OCI-LY1 (cell line): Measurements from ENCODE around the gene PDZRN3.

Source experiments
- H2AFZ ChIP-seq: fragments of 200-600 bp; sonication (generic), shearing (Covaris generic); 2 replicates; pipeline ENCODE4 v1.6.0; 2014; ENCODE audit warnings: antibody characterized with exemption, mild to moderate bottlenecking, low read length
- H3F3A ChIP-seq: fragments of 200-600 bp; sonication (generic), shearing (Covaris generic); 2 replicates; pipeline ENCODE4 v1.6.0; 2014; ENCODE audit warnings: mild to moderate bottlenecking, antibody characterized with exemption, low read length, moderate library complexity; ENCODE audit not compliant: insufficient read depth
- H3K27ac ChIP-seq: fragments of 200-600 bp; sonication (generic); 2 replicates; pipeline ENCODE4 v1.5.1; 2014; ENCODE audit warnings: low read length, mixed run types, mild to moderate bottlenecking, low read depth; ENCODE audit not compliant: poor library complexity, severe bottlenecking
- H3K27me3 ChIP-seq: fragments of 200-600 bp; sonication (generic); 2 replicates; pipeline ENCODE4 v1.6.0; 2014; ENCODE audit warnings: antibody characterized with exemption, mild to moderate bottlenecking, low read length, moderate library complexity; ENCODE audit not compliant: insufficient read depth
- H3K36me3 ChIP-seq: fragments of 200-600 bp; sonication (generic); 2 replicates; pipeline ENCODE4 v1.6.1; 2014; ENCODE audit warnings: mild to moderate bottlenecking, antibody characterized with exemption, low read length, moderate library complexity, mixed read lengths; ENCODE audit not compliant: insufficient read depth
- H3K4me1 ChIP-seq: fragments of 200-600 bp; sonication (generic); 2 replicates; pipeline ENCODE4 v1.5.1; 2014; ENCODE audit warnings: mild to moderate bottlenecking, low read length, moderate library complexity; ENCODE audit not compliant: insufficient read depth, severe bottlenecking
- H3K4me2 ChIP-seq: fragments of 200-600 bp; sonication (generic), shearing (Covaris generic); 2 replicates; pipeline ENCODE4 v1.6.1; 2014; ENCODE audit warnings: low read length
- H3K4me3 ChIP-seq: fragments of 200-600 bp; sonication (generic); 2 replicates; pipeline ENCODE4 v1.5.1; 2014; ENCODE audit warnings: low read length, low read depth, mild to moderate bottlenecking, mixed read lengths; ENCODE audit not compliant: poor library complexity, severe bottlenecking
- H3K79me2 ChIP-seq: fragments of 200-600 bp; shearing (Covaris generic); 2 replicates; pipeline ENCODE4 v1.6.1; 2016; ENCODE audit warnings: mixed run types, low read length, mixed read lengths; ENCODE audit not compliant: insufficient read depth
- H3K9ac ChIP-seq: fragments of 200-600 bp; sonication (generic), shearing (Covaris generic); 2 replicates; pipeline ENCODE4 v1.6.1; 2014; ENCODE audit warnings: mild to moderate bottlenecking, low read length, mixed read lengths
- H3K9me2 ChIP-seq: fragments of 200-600 bp; sonication (generic), shearing (Covaris generic); 2 replicates; pipeline ENCODE4 v1.6.1; 2014; ENCODE audit warnings: low read depth, mild to moderate bottlenecking, low read length, mixed read lengths
- H3K9me3 ChIP-seq: fragments of 200-600 bp; shearing (Covaris generic); 2 replicates; pipeline ENCODE4 v1.6.1; 2014; ENCODE audit warnings: low read length, mixed read lengths
- H4K20me1 ChIP-seq: fragments of 200-600 bp; sonication (generic), shearing (Covaris generic); 2 replicates; pipeline ENCODE4 v1.6.0; 2016; ENCODE audit warnings: mild to moderate bottlenecking, low read length; ENCODE audit not compliant: insufficient read depth
- CTCF ChIP-seq: fragments of 200-600 bp; sonication (generic), shearing (Covaris generic); IDR thresholded peaks from 2 replicates; pipeline ENCODE4 v1.5.1; 2017; ENCODE audit warnings: mild to moderate bottlenecking, antibody characterized with exemption, low read length, moderate library complexity, mixed read lengths
- EZH2 ChIP-seq: fragments of 200-600 bp; sonication (generic), shearing (Covaris generic); IDR thresholded peaks from 2 replicates; pipeline ENCODE4 v1.8.0; 2017; ENCODE audit warnings: borderline replicate concordance, mixed run types, mild to moderate bottlenecking, antibody characterized with exemption, low read length, moderate library complexity, mixed read lengths

Gene PDZRN3

DNA sequence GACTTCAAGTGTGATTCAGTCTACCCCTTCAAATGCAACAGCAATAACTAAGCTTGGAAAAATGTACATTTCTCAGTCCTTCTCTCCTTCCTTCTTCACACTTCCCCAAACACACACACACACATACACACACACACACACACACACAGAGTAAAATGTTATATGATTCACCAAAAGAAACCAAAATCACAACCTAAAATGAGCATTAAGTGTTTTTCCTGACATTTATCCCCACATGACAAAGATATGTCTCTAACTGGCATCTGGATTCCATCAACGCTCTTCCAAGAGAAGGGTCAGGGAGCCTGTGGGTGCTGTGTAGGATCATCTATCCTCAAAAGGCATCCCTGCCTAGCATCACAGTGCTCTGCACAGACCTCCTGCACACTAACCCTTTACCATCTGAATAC is 21.0 kb downstream of the PDZRN3 start:
- no peaks in the 10 kb centered on the region for H3K27me3 ChIP-seq
- no peaks in the 10 kb centered on the region for H3K9me2 ChIP-seq
- TF ChIP-seq EZH2 (no peak), CTCF (no peak)
- H3K9ac ChIP-seq, result no peak overlapping the region
- no peaks in the 10 kb centered on the region for H3K36me3 ChIP-seq
- no peak overlapping the region for H2AFZ ChIP-seq
- H3K4me3 ChIP-seq, result no peak overlapping the region
- H3K4me1 ChIP-seq, result no peaks in the 10 kb centered on the region
- H3K27ac ChIP-seq, result no peak overlapping the region
- no peak overlapping the region for H3K4me2 ChIP-seq
- H3K9me3 ChIP-seq, result no peaks in the 10 kb centered on the region
- H3F3A ChIP-seq, result no peaks in the 10 kb centered on the region
- no peaks in the 10 kb centered on the region for H3K79me2 ChIP-seq
- H4K20me1 ChIP-seq, result no peaks in the 10 kb centered on the region

- Histone ChIP-seq H3K4me2 (no peak overlapping the region), H3K4me3 (no peak overlapping the region), H3K79me2 (no peaks in the 10 kb centered on the region), H3K4me1 (no peaks in the 10 kb centered on the region), H3K36me3 (no peaks in the 10 kb centered on the region), H3K27me3 (no peaks in the 10 kb centered on the region), H3K9me2 (no peaks in the 10 kb centered on the region), H4K20me1 (no peaks in the 10 kb centered on the region), H3K9me3 (no peaks in the 10 kb centered on the region), H3F3A (no peaks in the 10 kb centered on the region), H3K9ac (no peak overlapping the region), H3K27ac (no peak overlapping the region), H2AFZ (no peak overlapping the region)
- TF ChIP-seq EZH2 (no peak), CTCF (no peak)
These were observed 22.6 kb downstream of the PDZRN3 start for GRCh38 chr3:73602170-73602569.

DNA sequence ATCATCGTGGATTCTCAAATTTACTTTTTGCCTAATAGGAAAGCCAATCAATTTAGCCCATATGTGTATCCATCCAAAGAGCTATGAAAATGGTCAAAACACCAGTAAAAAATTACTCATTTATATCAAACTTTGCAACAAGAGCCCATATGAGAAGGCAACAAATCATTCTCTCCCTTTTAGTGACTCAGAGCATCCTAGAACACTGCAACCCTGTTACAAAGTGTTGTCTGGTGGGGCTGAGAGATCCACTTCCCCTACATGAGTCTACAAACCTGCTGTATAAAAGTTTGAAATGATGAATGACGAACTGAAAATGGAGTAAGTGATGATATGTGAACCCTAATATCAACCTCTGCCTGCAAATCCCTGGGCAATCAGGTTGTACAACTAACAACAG is 23.3 kb downstream of the PDZRN3 start:
- Histone ChIP-seq H3F3A (no peaks in the 10 kb centered on the region), H3K36me3 (no peaks in the 10 kb centered on the region), H3K4me3 (no peak overlapping the region), H3K27ac (no peak overlapping the region), H3K9ac (no peak overlapping the region), H3K79me2 (no peaks in the 10 kb centered on the region), H4K20me1 (no peaks in the 10 kb centered on the region), H3K4me2 (no peak overlapping the region), H3K9me2 (no peaks in the 10 kb centered on the region), H3K27me3 (no peaks in the 10 kb centered on the region), H3K9me3 (no peaks in the 10 kb centered on the region), H3K4me1 (no peaks in the 10 kb centered on the region), H2AFZ (no peak overlapping the region)
- TF ChIP-seq CTCF, result no peak
- no peak for TF ChIP-seq EZH2
